ENCODE results near the gene LTK.

Gene LTK

DNA sequence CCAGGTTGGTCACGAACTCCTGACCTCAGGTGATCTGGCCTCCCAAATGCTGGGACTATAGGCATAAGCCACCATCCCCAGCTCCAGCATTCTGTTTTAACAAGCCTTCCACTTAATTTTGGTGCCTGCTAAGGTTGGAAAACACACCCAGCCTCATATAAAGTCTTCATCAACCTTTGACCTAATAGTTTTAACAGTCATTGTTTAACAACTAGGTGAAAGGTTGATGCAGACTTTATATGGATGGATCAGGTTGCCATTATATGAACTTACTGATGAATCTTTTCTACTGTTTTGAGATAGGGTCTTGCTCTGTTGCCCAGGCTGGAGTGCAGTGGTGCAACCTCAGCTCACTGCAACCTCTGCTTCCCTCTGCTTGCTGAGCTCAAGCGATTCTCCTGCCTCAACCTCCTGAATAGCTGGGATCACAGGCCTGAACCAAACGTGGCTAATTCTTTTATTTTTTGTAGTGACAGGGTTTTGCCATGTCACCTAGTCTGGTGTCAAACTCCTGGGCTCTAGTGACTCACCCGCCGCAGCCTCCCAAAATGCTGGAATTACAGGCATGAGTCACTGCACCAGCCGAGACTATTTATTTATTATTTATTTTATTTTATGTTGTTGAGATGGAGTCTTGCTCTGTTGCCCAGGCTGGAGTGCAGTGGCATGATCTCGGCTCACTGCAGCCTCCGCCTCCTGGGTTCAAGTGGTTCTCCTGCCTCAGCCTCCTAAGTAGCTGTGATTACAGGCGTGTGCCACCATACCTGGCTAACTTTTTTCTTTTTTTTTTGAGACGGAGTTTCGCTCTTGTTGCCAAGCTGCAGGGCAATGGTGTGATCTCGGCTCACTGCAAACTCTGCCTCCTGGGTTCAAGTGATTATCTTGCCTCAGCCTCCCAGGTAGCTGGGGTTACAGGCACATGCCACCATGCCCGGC lies 33.5 kb upstream of the LTK start:
- no peak for DNase-seq
- Mint-ChIP-seq H3K4me3 (no peak overlapping the region), H3K4me1 (peaks cover 16% of the 10 kb centered on the region), H3K27ac (no peak overlapping the region), H3K27me3 (no peaks in the 10 kb centered on the region), H3K9me3 (no peaks in the 10 kb centered on the region)
- ATAC-seq, result no peak

DNA sequence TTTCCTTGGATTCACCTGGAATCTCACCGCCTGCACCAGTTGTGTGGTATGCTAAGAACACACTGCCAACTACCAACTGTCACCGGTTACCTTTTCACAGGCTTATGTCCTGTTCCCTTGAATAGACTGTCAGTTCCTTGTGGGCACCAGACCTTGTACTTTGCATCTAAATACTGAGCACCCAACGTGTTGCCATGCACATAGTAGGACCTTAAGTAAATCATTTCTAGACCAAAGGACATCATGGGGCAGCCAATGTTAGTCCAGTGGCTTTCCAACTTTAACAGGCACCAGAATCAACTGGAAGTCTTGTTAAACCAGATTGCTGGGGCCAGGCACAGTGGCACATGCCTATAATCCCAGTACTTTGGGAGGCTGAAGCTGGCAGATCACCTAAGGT lies 31.6 kb upstream of the LTK start:
- ATAC-seq (no peak), DNase-seq (no peak)
- Mint-ChIP-seq H3K4me3 (peak overlapping the region; percentile 96 to 97), H3K27me3 (no peaks in the 10 kb centered on the region), H3K4me1 (peaks cover 26% of the 10 kb centered on the region), H3K27ac (peak overlapping the region in 1 of 2 donors; percentile 77), H3K9me3 (no peaks in the 10 kb centered on the region)

DNA sequence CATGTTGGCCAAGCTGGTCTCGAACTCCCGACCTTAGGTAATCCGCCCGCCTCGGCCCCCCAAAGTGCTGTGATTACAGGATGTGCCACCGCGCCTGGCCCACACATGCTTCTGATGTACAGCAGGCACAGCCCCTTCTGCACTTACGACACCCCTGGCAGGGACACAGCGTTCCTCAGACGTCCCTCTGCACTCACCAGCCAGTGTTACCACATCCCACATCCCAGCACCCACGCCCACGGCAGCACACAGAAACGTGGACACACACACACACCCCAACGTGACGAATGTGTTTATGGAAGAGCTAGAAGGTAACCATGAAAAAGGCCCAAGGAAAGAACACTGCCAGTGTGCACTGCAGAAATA lies 31.0 kb upstream of the LTK start:
- no peaks in the 10 kb centered on the region for H3K9me3 Mint-ChIP-seq
- DNase-seq, result peak in 1 of 2 donors; percentile 21
- peak overlapping the region; percentile 96 to 97 for H3K4me3 Mint-ChIP-seq
- peak; percentile 19 for ATAC-seq
- no peaks in the 10 kb centered on the region for H3K27me3 Mint-ChIP-seq
- H3K27ac Mint-ChIP-seq, result peak overlapping the region in 1 of 2 donors; percentile 96
- H3K4me1 Mint-ChIP-seq, result peaks cover 26% of the 10 kb centered on the region

GRCh38 chr15:41543521-41543870 lies 29.9 kb upstream of the LTK start:
- ATAC-seq (peak; percentile 13), DNase-seq (no peak)
- Mint-ChIP-seq H3K9me3 (no peaks in the 10 kb centered on the region), H3K4me1 (peaks cover 26% of the 10 kb centered on the region), H3K27me3 (no peaks in the 10 kb centered on the region), H3K27ac (peak overlapping the region; percentile 96), H3K4me3 (peak overlapping the region; percentile 96 to 97)

DNA sequence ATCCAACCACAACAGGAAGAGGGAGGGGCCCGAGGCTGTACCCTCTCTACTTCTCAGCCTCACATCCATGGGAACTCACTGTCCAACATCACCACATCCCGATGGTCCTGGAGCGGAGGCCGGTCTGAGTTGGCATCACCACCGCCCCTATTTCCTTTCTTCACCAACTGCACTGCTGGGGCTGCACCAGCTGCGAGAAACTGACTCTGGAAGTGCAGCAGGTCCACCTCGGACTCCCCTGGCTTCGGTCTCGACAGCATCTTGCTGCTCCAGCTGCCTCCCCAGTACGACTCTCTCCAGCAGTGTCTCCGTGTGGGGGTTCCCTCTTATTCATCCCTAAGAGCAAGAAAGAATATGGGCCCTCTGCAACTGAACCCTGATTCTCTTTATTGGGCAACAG lies 23.2 kb upstream of the LTK start:
- ATAC-seq (no peak), DNase-seq (no peak)
- H3K27ac Mint-ChIP-seq, result no peak overlapping the region
- H3K9me3 Mint-ChIP-seq, result no peaks in the 10 kb centered on the region
- peaks cover 13% of the 10 kb centered on the region for H3K4me1 Mint-ChIP-seq
- H3K4me3 Mint-ChIP-seq, result no peak overlapping the region
- H3K27me3 Mint-ChIP-seq, result no peaks in the 10 kb centered on the region

DNA sequence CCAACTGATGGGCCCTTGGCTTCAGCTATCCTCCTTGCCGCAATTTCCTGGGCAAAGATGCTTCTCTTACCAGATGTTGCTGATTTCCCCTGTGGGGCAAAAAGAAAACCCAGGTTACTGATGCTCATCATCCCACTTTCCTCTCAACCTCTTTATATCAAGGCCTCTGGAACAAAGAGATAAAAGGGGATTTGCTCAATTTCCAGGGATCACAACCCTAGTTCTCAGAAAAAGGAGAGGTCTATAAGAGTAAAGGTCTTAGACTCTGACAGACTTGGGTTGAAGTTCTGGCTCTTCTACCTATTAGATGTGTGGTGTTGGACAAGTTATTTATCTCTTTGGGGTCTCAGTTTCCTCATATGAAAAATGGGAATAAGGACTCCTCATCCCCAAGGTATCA lies 21.9 kb upstream of the LTK start:
- H3K27ac Mint-ChIP-seq, result no peak overlapping the region
- no peaks in the 10 kb centered on the region for H3K27me3 Mint-ChIP-seq

DNA sequence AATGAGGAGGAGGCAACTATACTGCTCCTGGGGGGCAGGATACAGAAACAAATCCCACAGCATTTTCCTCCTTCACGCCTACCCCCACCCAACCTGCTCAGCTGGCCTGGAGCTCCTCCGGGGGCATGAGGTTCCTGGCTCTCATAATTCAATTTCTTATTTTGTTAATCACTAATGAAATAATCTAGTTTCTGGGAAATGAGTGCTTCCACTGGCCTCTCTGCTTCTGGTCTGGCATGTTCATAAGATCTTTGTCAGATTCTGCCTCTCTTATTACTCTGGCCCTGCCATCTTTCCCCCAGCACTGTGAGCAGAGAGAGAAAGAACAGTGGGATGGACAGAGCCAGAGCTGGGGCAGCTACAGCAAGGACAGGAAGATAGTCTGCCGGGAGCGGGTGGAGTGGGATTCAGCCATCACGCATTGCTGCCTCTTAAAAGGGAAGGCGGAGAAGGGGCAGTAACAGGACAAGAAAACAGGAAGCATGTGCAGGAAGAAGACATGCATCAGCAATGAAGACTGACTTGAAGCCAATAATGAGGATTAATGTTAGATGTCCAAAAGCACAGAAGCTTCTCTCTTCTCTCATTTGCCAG lies 16.8 kb upstream of the LTK start:
- Mint-ChIP-seq H3K27ac (peak overlapping the region in 1 of 2 donors; percentile 67), H3K4me3 (no peak overlapping the region), H3K9me3 (no peaks in the 10 kb centered on the region), H3K4me1 (no peaks in the 10 kb centered on the region), H3K27me3 (no peaks in the 10 kb centered on the region)
- ATAC-seq, result no peak
- DNase-seq, result no peak

More for the DNA sequence above, 21.9 kb upstream of the LTK start:
- H3K9me3 Mint-ChIP-seq, result no peaks in the 10 kb centered on the region
- H3K4me3 Mint-ChIP-seq, result no peak overlapping the region
- DNase-seq (no peak), ATAC-seq (no peak)
- peaks cover 5% of the 10 kb centered on the region for H3K4me1 Mint-ChIP-seq

GRCh38 chr15:41523097-41523496 lies 9.5 kb upstream of the LTK start:
- no peaks in the 10 kb centered on the region for H3K4me1 Mint-ChIP-seq
- H3K9me3 Mint-ChIP-seq, result no peaks in the 10 kb centered on the region
- ATAC-seq, result no peak

GRCh38 chr15:41521614-41522013 lies 8.0 kb upstream of the LTK start:
- Mint-ChIP-seq H3K9me3 (no peaks in the 10 kb centered on the region), H3K4me3 (no peak overlapping the region), H3K4me1 (no peaks in the 10 kb centered on the region), H3K27me3 (no peaks in the 10 kb centered on the region), H3K27ac (no peak overlapping the region)
- DNase-seq (no peak), ATAC-seq (no peak)

More at GRCh38 chr15:41523097-41523496, 9.5 kb upstream of the LTK start:
- H3K27ac Mint-ChIP-seq, result no peak overlapping the region
- H3K27me3 Mint-ChIP-seq, result no peaks in the 10 kb centered on the region
- DNase-seq, result no peak
- H3K4me3 Mint-ChIP-seq, result no peak overlapping the region

DNA sequence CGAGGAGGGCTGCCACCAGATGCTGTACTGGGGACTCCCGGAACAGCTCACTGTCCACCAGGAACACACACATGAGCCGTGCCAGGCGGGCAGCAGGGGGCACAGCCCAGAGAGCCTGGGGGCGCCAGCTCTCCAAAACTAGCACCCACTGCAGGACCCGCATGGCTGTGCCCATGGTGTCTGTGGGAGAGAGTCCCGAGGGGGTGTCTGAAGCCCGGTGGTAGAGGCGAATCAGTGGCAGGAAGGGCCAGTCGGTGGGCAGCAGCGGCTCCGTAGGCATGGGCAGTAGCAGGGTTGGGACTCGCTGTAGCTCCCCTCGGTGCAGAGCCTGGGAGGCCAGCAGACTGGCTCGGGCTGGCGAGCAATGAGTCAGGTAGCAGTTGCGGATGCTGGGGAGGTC lies 7.0 kb upstream of the LTK start:
- Mint-ChIP-seq H3K27me3 (no peaks in the 10 kb centered on the region), H3K27ac (no peak overlapping the region), H3K4me3 (no peak overlapping the region), H3K4me1 (no peaks in the 10 kb centered on the region), H3K9me3 (no peaks in the 10 kb centered on the region)
- ATAC-seq (no peak), DNase-seq (no peak)

DNA sequence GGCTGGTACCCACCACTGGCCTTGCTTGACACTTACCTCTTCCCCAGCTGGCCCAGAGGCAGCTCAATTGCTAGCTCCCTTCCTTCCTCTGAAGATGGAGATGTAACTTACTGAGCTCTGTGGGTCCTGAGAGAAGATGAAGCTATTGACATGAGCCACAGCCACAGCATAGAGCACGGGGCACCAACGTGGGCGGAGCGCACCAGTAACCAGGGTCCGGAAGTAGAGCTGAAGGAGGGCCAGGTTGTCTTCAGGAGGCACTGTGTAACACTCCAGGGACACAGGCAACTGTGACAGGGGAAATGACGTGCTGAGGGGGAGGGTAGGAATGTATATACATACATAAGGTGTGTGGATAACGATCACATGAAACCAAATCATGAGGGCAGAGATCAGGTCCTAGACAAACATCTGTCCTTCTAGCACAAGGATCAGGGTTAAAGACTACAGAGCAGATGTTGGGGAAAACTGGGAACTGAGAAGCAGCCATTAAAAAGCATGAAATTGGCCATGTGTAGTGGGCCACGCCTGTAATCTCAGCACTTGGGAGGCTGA lies 4.3 kb upstream of the LTK start:
- Mint-ChIP-seq H3K27me3 (peaks cover 13% of the 10 kb centered on the region), H3K4me1 (peaks cover 15% of the 10 kb centered on the region), H3K9me3 (no peaks in the 10 kb centered on the region), H3K4me3 (no peak overlapping the region), H3K27ac (no peak overlapping the region)
- ATAC-seq, result no peak
- DNase-seq, result no peak

GRCh38 chr15:41512940-41513505 lies 604 bp downstream of the LTK start:
- DNase-seq, result no peak
- H3K4me3 Mint-ChIP-seq, result peak overlapping the region; percentile 68 to 90
- peaks cover 28% of the 10 kb centered on the region for H3K4me1 Mint-ChIP-seq
- H3K9me3 Mint-ChIP-seq, result no peaks in the 10 kb centered on the region
- H3K27ac Mint-ChIP-seq, result peak overlapping the region in 1 of 2 donors; percentile 83
- ATAC-seq, result peak; percentile 54
- H3K27me3 Mint-ChIP-seq, result peaks cover 43% of the 10 kb centered on the region

GRCh38 chr15:41512512-41512939 lies 1.1 kb downstream of the LTK start:
- H3K4me3 Mint-ChIP-seq, result peak overlapping the region; percentile 68 to 90
- H3K9me3 Mint-ChIP-seq, result no peaks in the 10 kb centered on the region
- ATAC-seq (peak; percentile 5), DNase-seq (no peak)
- H3K4me1 Mint-ChIP-seq, result peaks cover 28% of the 10 kb centered on the region
- no peak overlapping the region for H3K27ac Mint-ChIP-seq
- H3K27me3 Mint-ChIP-seq, result peaks cover 48% of the 10 kb centered on the region

GRCh38 chr15:41511899-41512369 lies 1.7 kb downstream of the LTK start:
- Mint-ChIP-seq H3K9me3 (no peaks in the 10 kb centered on the region), H3K27ac (peak overlapping the region in 1 of 2 donors; percentile 13), H3K4me3 (peak overlapping the region; percentile 68 to 90), H3K27me3 (peaks cover 54% of the 10 kb centered on the region), H3K4me1 (peaks cover 28% of the 10 kb centered on the region)
- ATAC-seq, result peak; percentile 39
- no peak for DNase-seq

- Mint-ChIP-seq H3K27ac (no peak overlapping the region), H3K9me3 (no peaks in the 10 kb centered on the region), H3K4me3 (peak overlapping the region; percentile 68 to 90), H3K4me1 (peaks cover 28% of the 10 kb centered on the region), H3K27me3 (peaks cover 59% of the 10 kb centered on the region)
- ATAC-seq, result peak; percentile 11
- no peak for DNase-seq
Observed at GRCh38 chr15:41511331-41511898, 2.2 kb downstream of the LTK start.

Measured in stimulated activated naive CD8-positive, alpha-beta T cell treated with anti-CD3 and anti-CD28 coated beads, Interleukin-15, amount 100 ng/mL, for 72 hours (primary cell).